ENCODE results near the gene PTEN. TPM values are rescaled to one million over a fixed set of nuclear protein-coding genes. Genes with fewer than 3 reads are reported as not detected.
A peak's percentile ranks its signal among the peaks of the same experiment; 100 is the strongest.

Gene PTEN
- total RNA-seq (100 to 1,000 TPM in 2 of 9 donors, 10 to 100 TPM in 7; 72.2 to 179 (median 92.8) TPM), polyA plus RNA-seq (10 to 100 TPM; 35.7 to 87.1 (median 37.9) TPM)
- long read RNA-seq, donor 1, full-length matches to known transcripts: 6 of 6 reads
- long read RNA-seq, donor 1, partial matches to known transcripts: 0 of 6 reads
- long read RNA-seq, donor 1, other reads (novel, unspliced or antisense): 0 of 6 reads
- long read RNA-seq, donor 2, full-length matches to known transcripts: 2 of 2 reads
- long read RNA-seq, donor 2, partial matches to known transcripts: 0 of 2 reads
- long read RNA-seq, donor 2, other reads (novel, unspliced or antisense): 0 of 2 reads
- long read RNA-seq, donor 3, full-length matches to known transcripts: 2 of 2 reads
- long read RNA-seq, donor 3, partial matches to known transcripts: 0 of 2 reads
- long read RNA-seq, donor 3, other reads (novel, unspliced or antisense): 0 of 2 reads
- long read RNA-seq, donor 4, partial matches to known transcripts: 0 of 8 reads
- long read RNA-seq, donor 4, other reads (novel, unspliced or antisense): 8 of 8 reads
- long read RNA-seq, donor 5, full-length matches to known transcripts: 113 of 127 reads
- long read RNA-seq, donor 5, partial matches to known transcripts: 4 of 127 reads
- long read RNA-seq, donor 5, other reads (novel, unspliced or antisense): 10 of 127 reads
- long read RNA-seq, donor 6, partial matches to known transcripts: 1 of 32 reads
- long read RNA-seq, donor 6, other reads (novel, unspliced or antisense): 31 of 32 reads
- long read RNA-seq, donor 7, full-length matches to known transcripts: 4 of 4 reads
- long read RNA-seq, donor 7, partial matches to known transcripts: 0 of 4 reads
- long read RNA-seq, donor 7, other reads (novel, unspliced or antisense): 0 of 4 reads
- long read RNA-seq, donor 8, full-length matches to known transcripts: 10 of 10 reads
- long read RNA-seq, donor 8, partial matches to known transcripts: 0 of 10 reads
- long read RNA-seq, donor 8, other reads (novel, unspliced or antisense): 0 of 10 reads
- long read RNA-seq, donor 9, full-length matches to known transcripts: 6 of 6 reads
- long read RNA-seq, donor 9, partial matches to known transcripts: 0 of 6 reads
- long read RNA-seq, donor 9, other reads (novel, unspliced or antisense): 0 of 6 reads
- long read RNA-seq, donor 10, full-length matches to known transcripts: 3 of 3 reads
- long read RNA-seq, donor 10, partial matches to known transcripts: 0 of 3 reads
- long read RNA-seq, donor 10, other reads (novel, unspliced or antisense): 0 of 3 reads

- intact Hi-C loops (cut with DNase I): loop anchor here (5.0 to 10.0 kb wide), 3 partner anchors 252 to 524 kb away; no protein-coding TSS in a partner anchor
- Histone ChIP-seq H3K9me3 (replicated peaks in 1 of 3) (no peaks in the 10 kb centered on the region), H3K36me3 (replicated peaks in 1 of 2) (no peaks in the 10 kb centered on the region), H3K4me1 (replicated peaks in 1 of 2) (peaks cover 0 to 25% of the 10 kb centered on the region in 2 donors), H3K27me3 (no peaks in the 10 kb centered on the region), H3K27ac (peak within 1 kb of the TSS; percentile 75 to 97 (median 94)), H3K4me3 (peak within 1 kb of the TSS; percentile 67 to 90 (median 88))
- TF ChIP-seq, protein P1, sequence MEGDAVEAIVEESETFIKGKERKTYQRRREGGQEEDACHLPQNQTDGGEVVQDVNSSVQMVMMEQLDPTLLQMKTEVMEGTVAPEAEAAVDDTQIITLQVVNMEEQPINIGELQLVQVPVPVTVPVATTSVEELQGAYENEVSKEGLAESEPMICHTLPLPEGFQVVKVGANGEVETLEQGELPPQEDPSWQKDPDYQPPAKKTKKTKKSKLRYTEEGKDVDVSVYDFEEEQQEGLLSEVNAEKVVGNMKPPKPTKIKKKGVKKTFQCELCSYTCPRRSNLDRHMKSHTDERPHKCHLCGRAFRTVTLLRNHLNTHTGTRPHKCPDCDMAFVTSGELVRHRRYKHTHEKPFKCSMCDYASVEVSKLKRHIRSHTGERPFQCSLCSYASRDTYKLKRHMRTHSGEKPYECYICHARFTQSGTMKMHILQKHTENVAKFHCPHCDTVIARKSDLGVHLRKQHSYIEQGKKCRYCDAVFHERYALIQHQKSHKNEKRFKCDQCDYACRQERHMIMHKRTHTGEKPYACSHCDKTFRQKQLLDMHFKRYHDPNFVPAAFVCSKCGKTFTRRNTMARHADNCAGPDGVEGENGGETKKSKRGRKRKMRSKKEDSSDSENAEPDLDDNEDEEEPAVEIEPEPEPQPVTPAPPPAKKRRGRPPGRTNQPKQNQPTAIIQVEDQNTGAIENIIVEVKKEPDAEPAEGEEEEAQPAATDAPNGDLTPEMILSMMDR (IDR thresholded peaks at IDR 0.05): no peak
- peak; percentile 92 to 96 for TF ChIP-seq POLR2A (IDR thresholded peaks at IDR 0.05)
- 0% methylated on average over 9 to 89 of the region's 89 CpGs for WGBS, 4 donors
- peak; percentile 89 to 95 (median 90) for DNase-seq
Observed at GRCh38 chr10:87863053-87863943, at the start of gene PTEN, which contains the start of gene KLLN. TSS of gene PTEN (plus strand) at chr10:87863625. CDS start at chr10:87864470, 845 bp downstream. TSS of gene KLLN (minus strand) at chr10:87863533. CDS start at chr10:87862487, 1,046 bp downstream.

GRCh38 chr10:87816163-87816897, 47.1 kb upstream of the PTEN start:
- intact Hi-C loops (cut with DNase I): no loop called here
- H3K36me3 ChIP-seq (replicated peaks in 1 of 2): no peaks in the 10 kb centered on the region
- TF ChIP-seq POLR2A (IDR thresholded peaks at IDR 0.05): no peak
- TF ChIP-seq, protein P1 (IDR thresholded peaks at IDR 0.05): peak in 1 of 6 experiments; percentile 17
- H3K27ac ChIP-seq: no peak overlapping the region
- no peaks in the 10 kb centered on the region for H3K9me3 ChIP-seq (replicated peaks in 1 of 3)
- WGBS, 4 donors: 71 to 78% (median 72%) methylated on average over 9 of the region's 9 CpGs
- H3K27me3 ChIP-seq: no peaks in the 10 kb centered on the region
- H3K4me1 ChIP-seq (replicated peaks in 1 of 2): peaks cover 10 to 38% of the 10 kb centered on the region in 2 donors
- peak overlapping the region in 1 of 4 donors; percentile 75 for H3K4me3 ChIP-seq
- DNase-seq: no peak

GRCh38 chr10:87816898-87817608, 46.4 kb upstream of the PTEN start:
- H3K27me3 ChIP-seq: no peaks in the 10 kb centered on the region
- intact Hi-C loops (cut with DNase I): no loop called here
- whole genome bisulfite sequencing, 4 donors: 21 to 32% (median 26%) methylated on average over 10 of the region's 10 CpGs
- DNase-seq: no peak
- no peaks in the 10 kb centered on the region for H3K36me3 ChIP-seq (replicated peaks in 1 of 2)
- peak overlapping the region in 3 of 4 donors; percentile 34 to 93 (median 75) for H3K4me3 ChIP-seq
- H3K4me1 ChIP-seq (replicated peaks in 1 of 2): peaks cover 10 to 38% of the 10 kb centered on the region in 2 donors
- peak overlapping the region in 4 of 5 donors; percentile 83 to 93 (median 89) for H3K27ac ChIP-seq
- no peak for TF ChIP-seq POLR2A (IDR thresholded peaks at IDR 0.05)
- TF ChIP-seq, protein P1 (IDR thresholded peaks at IDR 0.05): no peak
- H3K9me3 ChIP-seq (replicated peaks in 1 of 3): no peaks in the 10 kb centered on the region

Measured in adrenal gland (tissue), 19 donors.